Stimulated activated CD8-positive, alpha-beta memory T cell treated with anti-CD3 and anti-CD28 coated beads, Interleukin-7, amount 100 ng/mL, for 24 hours (primary cell): ENCODE measurements around the gene PIP5K1B.

Experiments used
- DNase-seq: peaks from one replicate; pipeline ENCODE4 v3.0.0-alpha.2; 2020; ENCODE audit warnings: low read depth

Gene PIP5K1B

GRCh38 chr9:68859347-68859746, 154.3 kb downstream of the PIP5K1B start:
- no peak for DNase-seq

- no peak for DNase-seq
Measured at GRCh38 chr9:68860419-68860818, 155.4 kb downstream of the PIP5K1B start.

- DNase-seq: no peak
Measured at GRCh38 chr9:68861436-68861835, 156.4 kb downstream of the PIP5K1B start.

GRCh38 chr9:68867066-68867465, 162.0 kb downstream of the PIP5K1B start:
- DNase-seq: no peak

GRCh38 chr9:68869022-68869421, 164.0 kb downstream of the PIP5K1B start:
- DNase-seq: no peak

- no peak for DNase-seq
Measured at GRCh38 chr9:68870086-68870485, 165.0 kb downstream of the PIP5K1B start.

- DNase-seq: no peak
Measured at GRCh38 chr9:68871236-68871635, 166.2 kb downstream of the PIP5K1B start.

- DNase-seq: no peak
Measured at GRCh38 chr9:68872026-68872501, 167.0 kb downstream of the PIP5K1B start.

- DNase-seq: no peak
Measured at GRCh38 chr9:68873179-68873578, 168.1 kb downstream of the PIP5K1B start.

GRCh38 chr9:68876273-68876672, 171.2 kb downstream of the PIP5K1B start:
- DNase-seq: no peak

- DNase-seq: no peak
Measured at GRCh38 chr9:68876681-68877080, 171.6 kb downstream of the PIP5K1B start.

- no peak for DNase-seq
Measured at GRCh38 chr9:68877219-68877618, 172.2 kb downstream of the PIP5K1B start.

- no peak for DNase-seq
Measured at GRCh38 chr9:68878450-68878849, 173.4 kb downstream of the PIP5K1B start.

GRCh38 chr9:68883224-68883623, 178.2 kb downstream of the PIP5K1B start:
- no peak for DNase-seq

- DNase-seq: no peak
Measured at GRCh38 chr9:68887232-68887631, 182.2 kb downstream of the PIP5K1B start.

GRCh38 chr9:68894502-68894901, 189.5 kb downstream of the PIP5K1B start:
- DNase-seq: no peak

- no peak for DNase-seq
Measured at GRCh38 chr9:68895741-68896478, 190.9 kb downstream of the PIP5K1B start.

GRCh38 chr9:68896486-68896885, 191.4 kb downstream of the PIP5K1B start:
- DNase-seq: no peak

GRCh38 chr9:68897577-68898145, 192.6 kb downstream of the PIP5K1B start:
- no peak for DNase-seq

- no peak for DNase-seq
Measured at GRCh38 chr9:68898781-68899439, 193.9 kb downstream of the PIP5K1B start.

GRCh38 chr9:68904454-68904853, 199.4 kb downstream of the PIP5K1B start:
- DNase-seq: no peak

GRCh38 chr9:68905129-68905528, 200.1 kb downstream of the PIP5K1B start:
- DNase-seq: no peak

- no peak for DNase-seq
Measured at GRCh38 chr9:68907910-68908309, 202.9 kb downstream of the PIP5K1B start.
